IMR-90 (cell line): Measurements from ENCODE around the gene OARD1.

Experiments
- BHLHE40 ChIP-seq: fragments of 150-350 bp; IDR thresholded peaks from 2 replicates; pipeline ENCODE4 v1.6.1; 2016; ENCODE audit warnings: mild to moderate bottlenecking, low read depth, low read length
- MXI1 ChIP-seq: IDR thresholded peaks from 2 replicates; pipeline ENCODE4 v1.6.1; 2012; ENCODE audit warnings: low read depth, mild to moderate bottlenecking, low read length, moderate library complexity, borderline replicate concordance
- POLR2A ChIP-seq: IDR thresholded peaks from 2 replicates; pipeline ENCODE4 v1.6.1; 2012; ENCODE audit warnings: mild to moderate bottlenecking, low read depth, low read length
- RAD21 ChIP-seq: IDR thresholded peaks from 2 replicates; pipeline ENCODE4 v1.6.1; 2012; ENCODE audit warnings: low read length, improper control_type of control experiment
- TF ChIP-seq, protein P1 (sequence below): conservative IDR thresholded peaks from 2 replicates; pipeline ENCODE4 v1.5.1; 2012; ENCODE audit warnings: mild to moderate bottlenecking, low read depth, low read length, improper control_type of control experiment
- TF ChIP-seq, protein P2 (sequence below): fragments of 150-350 bp; IDR thresholded peaks from 2 replicates; pipeline ENCODE4 v1.6.1; 2017; ENCODE audit warnings: mild to moderate bottlenecking, antibody characterized with exemption, low read length, low read depth

DNA sequence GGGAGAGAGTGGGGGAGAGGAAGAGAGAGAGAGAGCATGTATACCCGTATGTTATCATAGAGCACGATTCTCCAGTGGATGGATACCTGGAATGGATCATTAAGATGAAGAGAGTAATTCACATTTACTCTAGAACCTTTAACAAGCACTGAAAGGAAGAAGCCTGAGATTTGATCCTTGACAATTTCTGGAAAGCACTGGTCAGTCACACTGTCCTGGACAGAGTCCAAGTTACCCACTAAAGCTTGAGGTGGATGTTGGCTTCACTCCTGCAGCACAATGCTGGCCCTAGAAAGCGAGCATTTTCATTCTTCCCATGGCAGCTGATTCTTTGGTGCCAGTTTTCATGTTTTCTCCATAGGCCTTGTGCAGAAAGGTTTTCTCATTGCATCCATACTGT lies 26.2 kb upstream of the OARD1 start:
- TF ChIP-seq, protein P1, sequence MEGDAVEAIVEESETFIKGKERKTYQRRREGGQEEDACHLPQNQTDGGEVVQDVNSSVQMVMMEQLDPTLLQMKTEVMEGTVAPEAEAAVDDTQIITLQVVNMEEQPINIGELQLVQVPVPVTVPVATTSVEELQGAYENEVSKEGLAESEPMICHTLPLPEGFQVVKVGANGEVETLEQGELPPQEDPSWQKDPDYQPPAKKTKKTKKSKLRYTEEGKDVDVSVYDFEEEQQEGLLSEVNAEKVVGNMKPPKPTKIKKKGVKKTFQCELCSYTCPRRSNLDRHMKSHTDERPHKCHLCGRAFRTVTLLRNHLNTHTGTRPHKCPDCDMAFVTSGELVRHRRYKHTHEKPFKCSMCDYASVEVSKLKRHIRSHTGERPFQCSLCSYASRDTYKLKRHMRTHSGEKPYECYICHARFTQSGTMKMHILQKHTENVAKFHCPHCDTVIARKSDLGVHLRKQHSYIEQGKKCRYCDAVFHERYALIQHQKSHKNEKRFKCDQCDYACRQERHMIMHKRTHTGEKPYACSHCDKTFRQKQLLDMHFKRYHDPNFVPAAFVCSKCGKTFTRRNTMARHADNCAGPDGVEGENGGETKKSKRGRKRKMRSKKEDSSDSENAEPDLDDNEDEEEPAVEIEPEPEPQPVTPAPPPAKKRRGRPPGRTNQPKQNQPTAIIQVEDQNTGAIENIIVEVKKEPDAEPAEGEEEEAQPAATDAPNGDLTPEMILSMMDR, result no peak
- TF ChIP-seq MXI1 (no peak), POLR2A (no peak), RAD21 (no peak), BHLHE40 (no peak)
- TF ChIP-seq, protein P2, sequence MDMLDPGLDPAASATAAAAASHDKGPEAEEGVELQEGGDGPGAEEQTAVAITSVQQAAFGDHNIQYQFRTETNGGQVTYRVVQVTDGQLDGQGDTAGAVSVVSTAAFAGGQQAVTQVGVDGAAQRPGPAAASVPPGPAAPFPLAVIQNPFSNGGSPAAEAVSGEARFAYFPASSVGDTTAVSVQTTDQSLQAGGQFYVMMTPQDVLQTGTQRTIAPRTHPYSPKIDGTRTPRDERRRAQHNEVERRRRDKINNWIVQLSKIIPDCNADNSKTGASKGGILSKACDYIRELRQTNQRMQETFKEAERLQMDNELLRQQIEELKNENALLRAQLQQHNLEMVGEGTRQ, result no peak
